ENCODE results near the gene PNPLA7.
"Not testable (repeated sequence)": the region's sequence is repeated elsewhere in the genome, so short reads cannot be mapped to it uniquely, and the experiment has no call there.

DNA sequence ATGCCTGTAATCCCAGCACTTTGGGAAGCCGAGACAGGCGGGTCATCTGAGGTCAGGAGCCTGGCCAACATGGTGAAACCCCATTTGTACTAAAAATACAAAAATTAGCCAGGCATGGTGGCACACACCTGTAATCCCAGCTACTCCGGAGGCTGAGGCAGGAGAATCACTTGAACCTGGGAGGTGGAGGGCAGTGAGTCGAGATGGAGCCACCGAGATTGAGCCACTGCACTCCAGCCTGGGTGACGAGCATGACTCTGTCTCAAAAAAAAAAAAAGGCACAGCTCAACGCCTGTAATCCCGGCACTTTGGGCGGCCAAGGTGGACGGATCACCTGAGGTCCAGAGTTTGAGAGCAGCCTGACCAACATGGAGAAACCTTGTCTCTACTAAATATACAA lies 3.5 kb upstream of the PNPLA7 start:
- TF ChIP-seq, protein P1, sequence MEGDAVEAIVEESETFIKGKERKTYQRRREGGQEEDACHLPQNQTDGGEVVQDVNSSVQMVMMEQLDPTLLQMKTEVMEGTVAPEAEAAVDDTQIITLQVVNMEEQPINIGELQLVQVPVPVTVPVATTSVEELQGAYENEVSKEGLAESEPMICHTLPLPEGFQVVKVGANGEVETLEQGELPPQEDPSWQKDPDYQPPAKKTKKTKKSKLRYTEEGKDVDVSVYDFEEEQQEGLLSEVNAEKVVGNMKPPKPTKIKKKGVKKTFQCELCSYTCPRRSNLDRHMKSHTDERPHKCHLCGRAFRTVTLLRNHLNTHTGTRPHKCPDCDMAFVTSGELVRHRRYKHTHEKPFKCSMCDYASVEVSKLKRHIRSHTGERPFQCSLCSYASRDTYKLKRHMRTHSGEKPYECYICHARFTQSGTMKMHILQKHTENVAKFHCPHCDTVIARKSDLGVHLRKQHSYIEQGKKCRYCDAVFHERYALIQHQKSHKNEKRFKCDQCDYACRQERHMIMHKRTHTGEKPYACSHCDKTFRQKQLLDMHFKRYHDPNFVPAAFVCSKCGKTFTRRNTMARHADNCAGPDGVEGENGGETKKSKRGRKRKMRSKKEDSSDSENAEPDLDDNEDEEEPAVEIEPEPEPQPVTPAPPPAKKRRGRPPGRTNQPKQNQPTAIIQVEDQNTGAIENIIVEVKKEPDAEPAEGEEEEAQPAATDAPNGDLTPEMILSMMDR (IDR thresholded peaks at IDR 0.05): not testable (repeated sequence)
- TF ChIP-seq, protein P2, sequence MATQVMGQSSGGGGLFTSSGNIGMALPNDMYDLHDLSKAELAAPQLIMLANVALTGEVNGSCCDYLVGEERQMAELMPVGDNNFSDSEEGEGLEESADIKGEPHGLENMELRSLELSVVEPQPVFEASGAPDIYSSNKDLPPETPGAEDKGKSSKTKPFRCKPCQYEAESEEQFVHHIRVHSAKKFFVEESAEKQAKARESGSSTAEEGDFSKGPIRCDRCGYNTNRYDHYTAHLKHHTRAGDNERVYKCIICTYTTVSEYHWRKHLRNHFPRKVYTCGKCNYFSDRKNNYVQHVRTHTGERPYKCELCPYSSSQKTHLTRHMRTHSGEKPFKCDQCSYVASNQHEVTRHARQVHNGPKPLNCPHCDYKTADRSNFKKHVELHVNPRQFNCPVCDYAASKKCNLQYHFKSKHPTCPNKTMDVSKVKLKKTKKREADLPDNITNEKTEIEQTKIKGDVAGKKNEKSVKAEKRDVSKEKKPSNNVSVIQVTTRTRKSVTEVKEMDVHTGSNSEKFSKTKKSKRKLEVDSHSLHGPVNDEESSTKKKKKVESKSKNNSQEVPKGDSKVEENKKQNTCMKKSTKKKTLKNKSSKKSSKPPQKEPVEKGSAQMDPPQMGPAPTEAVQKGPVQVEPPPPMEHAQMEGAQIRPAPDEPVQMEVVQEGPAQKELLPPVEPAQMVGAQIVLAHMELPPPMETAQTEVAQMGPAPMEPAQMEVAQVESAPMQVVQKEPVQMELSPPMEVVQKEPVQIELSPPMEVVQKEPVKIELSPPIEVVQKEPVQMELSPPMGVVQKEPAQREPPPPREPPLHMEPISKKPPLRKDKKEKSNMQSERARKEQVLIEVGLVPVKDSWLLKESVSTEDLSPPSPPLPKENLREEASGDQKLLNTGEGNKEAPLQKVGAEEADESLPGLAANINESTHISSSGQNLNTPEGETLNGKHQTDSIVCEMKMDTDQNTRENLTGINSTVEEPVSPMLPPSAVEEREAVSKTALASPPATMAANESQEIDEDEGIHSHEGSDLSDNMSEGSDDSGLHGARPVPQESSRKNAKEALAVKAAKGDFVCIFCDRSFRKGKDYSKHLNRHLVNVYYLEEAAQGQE (IDR thresholded peaks at IDR 0.05; ENCODE audit: insufficient read depth in 1 of 2, low read depth in 2 of 2, low read length in 1 of 2): not testable (repeated sequence)
- TF ChIP-seq TCF7L2 (IDR thresholded peaks at IDR 0.05; ENCODE audit: low read depth, low read length); SIN3A (IDR thresholded peaks at IDR 0.05; ENCODE audit: borderline replicate concordance, insufficient read depth, low read depth, low read length); POLR2AphosphoS5 (IDR thresholded peaks at IDR 0.05; ENCODE audit: low read depth, low read length): not testable (repeated sequence)

Measured in Panc1 (cell line).